Psoas muscle (tissue), 8 donors: Measurements from ENCODE around the gene ZBTB47. TPM values are rescaled to one million over a fixed set of nuclear protein-coding genes. Genes with fewer than 3 reads are reported as not detected.

ENCODE experiments used
- ATAC-seq, 4 donors: fragments of 200-7000 bp; cut with Tn5 transposase; one replicate each; pipeline ENCODE4 v1.9.1; 2020; ENCODE audit warnings: moderate library complexity in 3 of 4, mild to moderate bottlenecking in 2 of 4
- DNase-seq, 2 donors: peaks; one replicate each; pipeline ENCODE4 v3.0.0-alpha.2; 2020
- H3K27ac ChIP-seq: fragments of 200-600 bp; one replicate; pipeline ENCODE4 v1.8.0; 2022
- H3K27me3 ChIP-seq, 3 donors: fragments of 200-600 bp in 1 of 3; one replicate each; pipeline versions ENCODE4 v1.6.1 to v1.8.0; 2013 to 2022; ENCODE audit warnings: low read length in 2 of 3, mild to moderate bottlenecking in 2 of 3, moderate library complexity in 1 of 3; ENCODE audit not compliant: insufficient read depth in 3 of 3
- H3K36me3 ChIP-seq, 2 donors: fragments of 200-600 bp in 1 of 2; one replicate each; pipeline versions ENCODE4 v1.6.1 to v1.8.0; 2013 to 2022; ENCODE audit warnings: low read depth in 1 of 2, mild to moderate bottlenecking in 1 of 2, moderate library complexity in 1 of 2; ENCODE audit not compliant: insufficient read depth in 1 of 2
- H3K4me1 ChIP-seq: fragments of 200-600 bp; one replicate; pipeline ENCODE4 v1.8.0; 2022
- H3K4me3 ChIP-seq: fragments of 200-600 bp; one replicate; pipeline ENCODE4 v1.8.0; 2022; ENCODE audit warnings: mild to moderate bottlenecking
- H3K9me3 ChIP-seq: fragments of 200-600 bp; one replicate; pipeline ENCODE4 v1.8.0; 2022
- CTCF ChIP-seq: fragments of 200-600 bp; IDR thresholded peaks from one replicate; pipeline ENCODE4 v1.8.0; 2022; ENCODE audit warnings: antibody characterized with exemption
- WGBS, 3 donors: extraction: QIAGEN DNeasy Blood & Tissue Kit; methylation state at CpG; one replicate each; pipeline versions ENCODE4 v1.1.6 to v1.1.7; 2013; 5-methylcytosine and 5-hydroxymethylcytosine counted together
- intact Hi-C, 2 donors: fragments of 100-400 bp; cut with DNase I; formaldehyde crosslinking; loops; one replicate each; pipeline versions ENCODE4 v1.11.0 to v1.14.2; 2022
- polyA plus RNA-seq, 3 donors: library from polyadenylated mRNA; stranded (reverse); fragments of 200-250 nt; gene quantifications; one replicate each; pipeline ENCODE4 v1.2.3, GENCODE V29; 2013
- total RNA-seq, 4 donors: library from RNA; stranded (reverse); fragmentation: NEBNext Ultra II Directional in 2 of 4; extraction: Animal tissue kit (Norgen Biotek cat#: 25700) in 2 of 4; gene quantifications; one replicate each; pipeline versions ENCODE4 v1.2.1 to v1.2.4, GENCODE V29; 2021 to 2023
- donor health status: healthy with polysubstance abuse.
- donor health status: DM: no; HTN: no; CAD: no; lungs with moderate emphysema.
- donor health status: Bipolar disorder and iron deficiency.
- donor health status: healthy.
- donor health status: DM: yes; HTN: yes; CAD: no.
- donor health status: DM: no; HTN: no; CAD: no.
- donor health status: DM: no; HTN: no; CAD: no.
- donor health status: DM: yes; HTN: yes; CAD: no.

ZBTB47 gene
- total and polyA plus RNA-seq, 7 donors: 41.6 to 151 (median 90.3) TPM

- Histone ChIP-seq H3K27me3 (no peaks in the 10 kb centered on the region), H3K27ac (no peak overlapping the region), H3K4me1 (peaks cover 8% of the 10 kb centered on the region), H3K4me3 (no peak overlapping the region), H3K36me3 (no peaks in the 10 kb centered on the region), H3K9me3 (no peaks in the 10 kb centered on the region)
- no peak for TF ChIP-seq CTCF
- intact Hi-C loops: no loop called here
- 85 to 89% (median 85%) methylated on average over 2 of the region's 2 CpGs for WGBS, 3 donors
- ATAC-seq (no peak), DNase-seq (no peak)
Observed at GRCh38 chr3:42678447-42678846, 24.9 kb downstream of the ZBTB47 start.

- ATAC-seq (no peak), DNase-seq (no peak)
- Histone ChIP-seq H3K4me1 (peaks cover 21% of the 10 kb centered on the region), H3K27ac (no peak overlapping the region), H3K36me3 (no peaks in the 10 kb centered on the region), H3K27me3 (no peaks in the 10 kb centered on the region), H3K4me3 (no peak overlapping the region), H3K9me3 (no peaks in the 10 kb centered on the region)
- intact Hi-C loops: no loop called here
- no peak for TF ChIP-seq CTCF
- whole genome bisulfite sequencing, 3 donors: 82 to 90% (median 89%) methylated on average over 1 of the region's 1 CpG
Observed at GRCh38 chr3:42680271-42680670, 26.8 kb downstream of the ZBTB47 start.

GRCh38 chr3:42680806-42681205 lies 27.3 kb downstream of the ZBTB47 start:
- no peak for TF ChIP-seq CTCF
- H3K4me3 ChIP-seq: no peak overlapping the region
- H3K27ac ChIP-seq: no peak overlapping the region
- H3K36me3 ChIP-seq: no peaks in the 10 kb centered on the region
- intact Hi-C loops: no loop called here
- H3K4me1 ChIP-seq: peaks cover 25% of the 10 kb centered on the region
- no peaks in the 10 kb centered on the region for H3K27me3 ChIP-seq
- H3K9me3 ChIP-seq: no peaks in the 10 kb centered on the region
- no peak for DNase-seq
- no peak for ATAC-seq
- 78 to 82% (median 80%) methylated on average over 4 of the region's 4 CpGs for WGBS, 3 donors

- intact Hi-C loops: no loop called here
Observed at GRCh38 chr3:42681361-42682038, 28.0 kb downstream of the ZBTB47 start.

More at GRCh38 chr3:42681361-42682038, 28.0 kb downstream of the ZBTB47 start:
- H3K4me1 ChIP-seq: peaks cover 31% of the 10 kb centered on the region
- WGBS, 3 donors: 86 to 92% (median 86%) methylated on average over 10 of the region's 10 CpGs
- TF ChIP-seq CTCF: no peak
- DNase-seq: no peak
- ATAC-seq: no peak
- no peaks in the 10 kb centered on the region for H3K27me3 ChIP-seq
- H3K4me3 ChIP-seq: no peak overlapping the region
- H3K36me3 ChIP-seq: no peaks in the 10 kb centered on the region
- H3K9me3 ChIP-seq: no peaks in the 10 kb centered on the region
- no peak overlapping the region for H3K27ac ChIP-seq
